Suppressor macrophage treated with lipopolysaccharide for 1 hour (primary cell): Measurements from ENCODE around the gene MEIOB.

Experiments used
- DNase-seq, 3 donors: peaks; one replicate each; pipeline ENCODE4 v3.0.0-alpha.2; 2020 to 2022

Gene MEIOB

GRCh38 chr16:1828645-1829410 lies 43.1 kb downstream of the MEIOB start:
- peak in 1 of 3 donors; percentile 6 for DNase-seq

GRCh38 chr16:1826691-1827573 lies 45.0 kb downstream of the MEIOB start, which contains the start of the genes FAHD1 and HAGH:
Gene FAHD1, plus strand, starts transcription at chr16:1827206. Its CDS starts 33 bp downstream, at chr16:1827239.
Gene HAGH, minus strand, starts transcription at chr16:1826825. Its CDS starts 38 bp downstream, at chr16:1826787.
- DNase-seq: peak; percentile 96 to 97 (median 96)

GRCh38 chr16:1825864-1826690 lies 45.9 kb downstream of the MEIOB start:
- peak; percentile 62 to 84 (median 68) for DNase-seq

- no peak for DNase-seq
Measured at GRCh38 chr16:1825381-1825863, 46.5 kb downstream of the MEIOB start.

- peak in 2 of 3 donors; percentile 7 to 13 for DNase-seq
Measured at GRCh38 chr16:1823821-1824220, 48.1 kb downstream of the MEIOB start.

- DNase-seq: no peak
Measured at GRCh38 chr16:1822801-1823200, 49.2 kb downstream of the MEIOB start.

- DNase-seq: no peak
Measured at GRCh38 chr16:1821861-1822611, 49.9 kb downstream of the MEIOB start.

- DNase-seq: no peak
Measured at GRCh38 chr16:1820946-1821290, 51.0 kb downstream of the MEIOB start.

GRCh38 chr16:1820096-1820945 lies 51.6 kb downstream of the MEIOB start:
- DNase-seq: no peak

GRCh38 chr16:1819611-1820010 lies 52.4 kb downstream of the MEIOB start:
- no peak for DNase-seq

GRCh38 chr16:1818873-1819525 lies 53.0 kb downstream of the MEIOB start:
- no peak for DNase-seq

GRCh38 chr16:1818204-1818872 lies 53.6 kb downstream of the MEIOB start:
- DNase-seq: no peak

- no peak for DNase-seq
Measured at GRCh38 chr16:1817716-1818115, 54.2 kb downstream of the MEIOB start.

- no peak for DNase-seq
Measured at GRCh38 chr16:1817276-1817589, 54.7 kb downstream of the MEIOB start.

- no peak for DNase-seq
Measured at GRCh38 chr16:1816396-1817275, 55.3 kb downstream of the MEIOB start.

GRCh38 chr16:1815461-1815860 lies 56.5 kb downstream of the MEIOB start:
- DNase-seq: no peak

- peak; percentile 69 to 84 (median 75) for DNase-seq
Measured at GRCh38 chr16:1812732-1813163, 59.2 kb downstream of the MEIOB start.

GRCh38 chr16:1810536-1810935 lies 61.4 kb downstream of the MEIOB start:
- no peak for DNase-seq

GRCh38 chr16:1810106-1810505 lies 61.9 kb downstream of the MEIOB start:
- DNase-seq: no peak
